Endodermal cell (in vitro differentiated cells): Measurements from ENCODE around the gene BBX. TPM values are rescaled to one million over a fixed set of nuclear protein-coding genes. Genes with fewer than 3 reads are reported as not detected.

ENCODE experiments used
- DNase-seq: peaks from one replicate; pipeline ENCODE4 v3.0.0-alpha.2; 2017
- H3K27ac ChIP-seq: 2 replicates; pipeline ENCODE4 v1.5.1; 2013; ENCODE audit warnings: mild to moderate bottlenecking, low read depth, low read length, moderate library complexity
- H3K27me3 ChIP-seq: 2 replicates; pipeline ENCODE4 v1.6.1; 2013; ENCODE audit warnings: mild to moderate bottlenecking, low read length, moderate library complexity; ENCODE audit not compliant: insufficient read depth, control insufficient read depth, poor library complexity, severe bottlenecking
- H3K36me3 ChIP-seq: 2 replicates; pipeline ENCODE4 v1.7.0; 2013; ENCODE audit warnings: mild to moderate bottlenecking, low read length, moderate library complexity; ENCODE audit not compliant: control insufficient read depth, insufficient read depth
- H3K4me1 ChIP-seq: one replicate; pipeline ENCODE4 v1.7.0; 2013; ENCODE audit warnings: low read length; ENCODE audit not compliant: control insufficient read depth, insufficient read depth
- H3K4me3 ChIP-seq: 2 replicates; pipeline ENCODE4 v1.5.1; 2013; ENCODE audit warnings: mild to moderate bottlenecking, low read length, moderate library complexity
- H3K9ac ChIP-seq: 2 replicates; pipeline ENCODE4 v1.6.1; 2013; ENCODE audit warnings: mild to moderate bottlenecking, low read length, moderate library complexity; ENCODE audit not compliant: poor library complexity, severe bottlenecking; ENCODE audit errors: extremely low read depth
- H3K9me3 ChIP-seq: 2 replicates; pipeline ENCODE4 v1.6.1; 2013; ENCODE audit warnings: mild to moderate bottlenecking, low read length, moderate library complexity; ENCODE audit not compliant: control insufficient read depth
- H3K27ac Mint-ChIP-seq: 2 replicates; pipeline ENCODE4 v1.8.0; 2020; ENCODE audit warnings: mixed read lengths
- H3K27me3 Mint-ChIP-seq: 2 replicates; pipeline ENCODE4 v1.8.0; 2021; ENCODE audit warnings: mild to moderate bottlenecking, mixed read lengths; ENCODE audit not compliant: insufficient read depth
- H3K36me3 Mint-ChIP-seq: 2 replicates; pipeline ENCODE4 v1.8.0; 2020; ENCODE audit warnings: low read depth, mixed read lengths
- H3K4me1 Mint-ChIP-seq: 2 replicates; pipeline ENCODE4 v1.8.0; 2020; ENCODE audit warnings: mixed read lengths
- H3K4me3 Mint-ChIP-seq: 2 replicates; pipeline ENCODE4 v1.8.0; 2020; ENCODE audit warnings: mild to moderate bottlenecking, moderate library complexity, mixed read lengths
- H3K9me3 Mint-ChIP-seq: 2 replicates; pipeline ENCODE4 v1.8.0; 2020; ENCODE audit warnings: mild to moderate bottlenecking, mixed read lengths
- CTCF ChIP-seq: fragments of 200-600 bp; sonication (generic); conservative IDR thresholded peaks from 2 replicates; pipeline ENCODE4 v1.5.0; 2021; ENCODE audit warnings: antibody characterized with exemption, mild to moderate bottlenecking
- WGBS, 2 experiments: methylation state at CpG; one replicate each; pipeline versions ENCODE4 v1.1.5 to v1.1.7; 2013; ENCODE audit warnings: missing lambda C conversion rate in 2 of 2, mixed read lengths in 1 of 2; ENCODE audit not compliant: insufficient coverage in 1 of 2, insufficient read length in 1 of 2; 5-methylcytosine and 5-hydroxymethylcytosine counted together
- total RNA-seq, 2 donors: library from RNA; stranded (reverse); fragmentation: NEBNext Ultra II Directional in 1 of 2; extraction: Animal tissue kit (Norgen Biotek cat#: 25700) in 1 of 2; gene quantifications; 2 replicates in 1 of 2; 3 replicates in 1 of 2; pipeline ENCODE4 v1.2.1, GENCODE V29; 2021

BBX gene
- total RNA-seq, 2 donors from 2014 or later, result 34.2 to 41.2 TPM

DNA sequence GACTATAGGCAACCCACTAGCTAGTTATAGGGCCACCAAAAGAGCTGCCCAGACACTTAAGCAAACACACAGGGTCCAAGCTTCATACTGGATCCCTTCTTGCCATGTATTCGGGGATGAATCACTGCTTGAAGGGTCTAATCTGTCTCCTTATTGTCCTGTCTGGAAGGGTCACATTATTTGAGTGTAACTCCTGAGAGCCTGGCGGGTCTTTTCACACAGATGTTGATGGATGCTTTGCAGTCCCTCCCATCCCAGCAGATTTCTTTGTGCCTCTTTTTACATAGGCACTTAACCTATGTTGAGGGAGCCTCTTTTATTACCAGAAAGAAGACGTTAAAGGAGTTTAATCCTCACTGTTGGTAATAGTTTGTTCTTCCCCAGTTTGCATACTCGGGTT is 56.6 kb downstream of the BBX start:
- Histone ChIP-seq H3K27me3 (no peaks in the 10 kb centered on the region), H3K4me3 (no peak overlapping the region), H3K36me3 (no peaks in the 10 kb centered on the region), H3K9ac (no peak overlapping the region), H3K27ac (peak overlapping the region; percentile 34), H3K4me1 (peaks cover 4% of the 10 kb centered on the region), H3K9me3 (no peaks in the 10 kb centered on the region)
- DNase-seq, result peak; percentile 64
- TF ChIP-seq CTCF, result no peak
- 25 to 49% methylated on average over 2 to 4 of the region's 4 CpGs for WGBS, 2 experiments
- Mint-ChIP-seq H3K4me1 (peaks cover 11% of the 10 kb centered on the region), H3K27me3 (no peaks in the 10 kb centered on the region), H3K9me3 (no peaks in the 10 kb centered on the region), H3K4me3 (no peak overlapping the region), H3K36me3 (no peaks in the 10 kb centered on the region), H3K27ac (no peak overlapping the region)

DNA sequence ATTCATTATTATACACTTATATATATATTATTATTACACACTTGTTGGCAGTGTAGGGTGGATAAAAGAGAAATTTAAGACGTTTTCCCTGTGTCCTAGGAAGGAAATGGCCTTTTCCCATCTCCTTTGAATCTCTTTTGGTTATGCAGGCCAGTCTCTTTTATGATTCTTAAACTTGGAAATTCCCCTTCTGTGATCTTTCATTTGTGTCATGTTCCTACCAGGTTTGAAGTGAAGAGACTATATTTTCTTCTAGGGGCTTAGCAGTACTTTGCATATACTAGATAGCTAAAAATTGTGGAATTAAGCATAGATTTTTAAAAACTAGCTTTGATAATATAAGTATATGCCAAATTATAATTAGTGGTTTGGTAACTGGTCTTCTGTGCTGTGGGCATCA is 58.5 kb downstream of the BBX start:
- H3K36me3 Mint-ChIP-seq, result no peaks in the 10 kb centered on the region
- no peak overlapping the region for H3K27ac ChIP-seq
- H3K4me3 ChIP-seq, result no peak overlapping the region
- H3K36me3 ChIP-seq, result no peaks in the 10 kb centered on the region
- no peak for DNase-seq
- H3K9ac ChIP-seq, result no peak overlapping the region
- H3K27me3 ChIP-seq, result no peaks in the 10 kb centered on the region
- H3K4me1 ChIP-seq, result peaks cover 4% of the 10 kb centered on the region
- no peaks in the 10 kb centered on the region for H3K27me3 Mint-ChIP-seq
- no peaks in the 10 kb centered on the region for H3K9me3 Mint-ChIP-seq
- no peak for TF ChIP-seq CTCF
- no peak overlapping the region for H3K4me3 Mint-ChIP-seq
- H3K27ac Mint-ChIP-seq, result no peak overlapping the region
- peaks cover 11% of the 10 kb centered on the region for H3K4me1 Mint-ChIP-seq
- WGBS, 2 experiments, result 52% methylated on average over 1 of the region's 1 CpG; no CpG with 5 or more reads in 1 of the 2 experiments
- H3K9me3 ChIP-seq, result no peaks in the 10 kb centered on the region

- H3K4me1 Mint-ChIP-seq, result no peaks in the 10 kb centered on the region
- Histone ChIP-seq H3K4me3 (no peak overlapping the region), H3K9me3 (no peaks in the 10 kb centered on the region), H3K4me1 (no peaks in the 10 kb centered on the region), H3K36me3 (no peaks in the 10 kb centered on the region), H3K9ac (no peak overlapping the region), H3K27ac (no peak overlapping the region), H3K27me3 (no peaks in the 10 kb centered on the region)
- TF ChIP-seq CTCF, result no peak
- 80 to 94% methylated on average over 1 of the region's 1 CpG for WGBS, 2 experiments
- H3K36me3 Mint-ChIP-seq, result no peaks in the 10 kb centered on the region
- H3K27ac Mint-ChIP-seq, result no peak overlapping the region
- DNase-seq, result no peak
- H3K4me3 Mint-ChIP-seq, result no peak overlapping the region
- no peaks in the 10 kb centered on the region for H3K27me3 Mint-ChIP-seq
- no peaks in the 10 kb centered on the region for H3K9me3 Mint-ChIP-seq
Observed at GRCh38 chr3:107588217-107588616, 65.5 kb downstream of the BBX start.
